Endodermal cell (in vitro differentiated cells): ENCODE results near the gene MIDN. TPM values are rescaled to one million over a fixed set of nuclear protein-coding genes. Genes with fewer than 3 reads are reported as not detected.

Source experiments
- DNase-seq: peaks from one replicate; pipeline ENCODE4 v3.0.0-alpha.2; 2017
- H3K27ac ChIP-seq: 2 replicates; pipeline ENCODE4 v1.5.1; 2013; ENCODE audit warnings: mild to moderate bottlenecking, low read depth, low read length, moderate library complexity
- H3K27me3 ChIP-seq: 2 replicates; pipeline ENCODE4 v1.6.1; 2013; ENCODE audit warnings: mild to moderate bottlenecking, low read length, moderate library complexity; ENCODE audit not compliant: insufficient read depth, control insufficient read depth, poor library complexity, severe bottlenecking
- H3K36me3 ChIP-seq: 2 replicates; pipeline ENCODE4 v1.7.0; 2013; ENCODE audit warnings: mild to moderate bottlenecking, low read length, moderate library complexity; ENCODE audit not compliant: control insufficient read depth, insufficient read depth
- H3K4me1 ChIP-seq: one replicate; pipeline ENCODE4 v1.7.0; 2013; ENCODE audit warnings: low read length; ENCODE audit not compliant: control insufficient read depth, insufficient read depth
- H3K4me3 ChIP-seq: 2 replicates; pipeline ENCODE4 v1.5.1; 2013; ENCODE audit warnings: mild to moderate bottlenecking, low read length, moderate library complexity
- H3K9ac ChIP-seq: 2 replicates; pipeline ENCODE4 v1.6.1; 2013; ENCODE audit warnings: mild to moderate bottlenecking, low read length, moderate library complexity; ENCODE audit not compliant: poor library complexity, severe bottlenecking; ENCODE audit errors: extremely low read depth
- H3K9me3 ChIP-seq: 2 replicates; pipeline ENCODE4 v1.6.1; 2013; ENCODE audit warnings: mild to moderate bottlenecking, low read length, moderate library complexity; ENCODE audit not compliant: control insufficient read depth
- H3K27ac Mint-ChIP-seq: 2 replicates; pipeline ENCODE4 v1.8.0; 2020; ENCODE audit warnings: mixed read lengths
- H3K27me3 Mint-ChIP-seq: 2 replicates; pipeline ENCODE4 v1.8.0; 2021; ENCODE audit warnings: mild to moderate bottlenecking, mixed read lengths; ENCODE audit not compliant: insufficient read depth
- H3K36me3 Mint-ChIP-seq: 2 replicates; pipeline ENCODE4 v1.8.0; 2020; ENCODE audit warnings: low read depth, mixed read lengths
- H3K4me1 Mint-ChIP-seq: 2 replicates; pipeline ENCODE4 v1.8.0; 2020; ENCODE audit warnings: mixed read lengths
- H3K4me3 Mint-ChIP-seq: 2 replicates; pipeline ENCODE4 v1.8.0; 2020; ENCODE audit warnings: mild to moderate bottlenecking, moderate library complexity, mixed read lengths
- H3K9me3 Mint-ChIP-seq: 2 replicates; pipeline ENCODE4 v1.8.0; 2020; ENCODE audit warnings: mild to moderate bottlenecking, mixed read lengths
- WGBS, 2 experiments: methylation state at CpG; one replicate each; pipeline versions ENCODE4 v1.1.5 to v1.1.7; 2013; ENCODE audit warnings: missing lambda C conversion rate in 2 of 2, mixed read lengths in 1 of 2; ENCODE audit not compliant: insufficient coverage in 1 of 2, insufficient read length in 1 of 2; 5-methylcytosine and 5-hydroxymethylcytosine counted together
- total RNA-seq, 2 donors: library from RNA; stranded (reverse); fragmentation: NEBNext Ultra II Directional in 1 of 2; extraction: Animal tissue kit (Norgen Biotek cat#: 25700) in 1 of 2; gene quantifications; 2 replicates in 1 of 2; 3 replicates in 1 of 2; pipeline ENCODE4 v1.2.1, GENCODE V29; 2021
- TF ChIP-seq, protein P1 (sequence below): fragments of 200-600 bp; sonication (generic); conservative IDR thresholded peaks from 2 replicates; pipeline ENCODE4 v1.5.0; 2021; ENCODE audit warnings: antibody characterized with exemption, mild to moderate bottlenecking

The MIDN gene
- total RNA-seq, 2 donors from 2014 or later = 183 to 185 TPM

- H3K4me1 Mint-ChIP-seq = peaks cover 9% of the 10 kb centered on the region
- H3K9ac ChIP-seq = no peak overlapping the region
Measured at GRCh38 chr19:1210227-1210538, 38.2 kb upstream of the MIDN start.

GRCh38 chr19:1211494-1212234 lies 36.7 kb upstream of the MIDN start:
- Mint-ChIP-seq H3K4me3 (no peak overlapping the region), H3K36me3 (peaks cover 26% of the 10 kb centered on the region), H3K27me3 (no peaks in the 10 kb centered on the region), H3K27ac (peak overlapping the region; percentile 61), H3K9me3 (no peaks in the 10 kb centered on the region), H3K4me1 (peaks cover 9% of the 10 kb centered on the region)
- H3K27ac ChIP-seq = no peak overlapping the region
- H3K36me3 ChIP-seq = peaks cover 24% of the 10 kb centered on the region
- H3K4me1 ChIP-seq = no peaks in the 10 kb centered on the region
- H3K9ac ChIP-seq = no peak overlapping the region
- TF ChIP-seq, protein P1, sequence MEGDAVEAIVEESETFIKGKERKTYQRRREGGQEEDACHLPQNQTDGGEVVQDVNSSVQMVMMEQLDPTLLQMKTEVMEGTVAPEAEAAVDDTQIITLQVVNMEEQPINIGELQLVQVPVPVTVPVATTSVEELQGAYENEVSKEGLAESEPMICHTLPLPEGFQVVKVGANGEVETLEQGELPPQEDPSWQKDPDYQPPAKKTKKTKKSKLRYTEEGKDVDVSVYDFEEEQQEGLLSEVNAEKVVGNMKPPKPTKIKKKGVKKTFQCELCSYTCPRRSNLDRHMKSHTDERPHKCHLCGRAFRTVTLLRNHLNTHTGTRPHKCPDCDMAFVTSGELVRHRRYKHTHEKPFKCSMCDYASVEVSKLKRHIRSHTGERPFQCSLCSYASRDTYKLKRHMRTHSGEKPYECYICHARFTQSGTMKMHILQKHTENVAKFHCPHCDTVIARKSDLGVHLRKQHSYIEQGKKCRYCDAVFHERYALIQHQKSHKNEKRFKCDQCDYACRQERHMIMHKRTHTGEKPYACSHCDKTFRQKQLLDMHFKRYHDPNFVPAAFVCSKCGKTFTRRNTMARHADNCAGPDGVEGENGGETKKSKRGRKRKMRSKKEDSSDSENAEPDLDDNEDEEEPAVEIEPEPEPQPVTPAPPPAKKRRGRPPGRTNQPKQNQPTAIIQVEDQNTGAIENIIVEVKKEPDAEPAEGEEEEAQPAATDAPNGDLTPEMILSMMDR = no peak
- 95 to 96% methylated on average over 27 to 33 of the region's 33 CpGs for WGBS, 2 experiments
- no peaks in the 10 kb centered on the region for H3K9me3 ChIP-seq
- peak; percentile 83 for DNase-seq
- no peaks in the 10 kb centered on the region for H3K27me3 ChIP-seq
- H3K4me3 ChIP-seq = no peak overlapping the region

More at GRCh38 chr19:1210227-1210538, 38.2 kb upstream of the MIDN start:
- peaks cover 26% of the 10 kb centered on the region for H3K36me3 Mint-ChIP-seq
- DNase-seq = no peak
- Histone ChIP-seq H3K4me1 (no peaks in the 10 kb centered on the region), H3K4me3 (no peak overlapping the region), H3K27me3 (no peaks in the 10 kb centered on the region), H3K36me3 (peaks cover 24% of the 10 kb centered on the region), H3K9me3 (no peaks in the 10 kb centered on the region), H3K27ac (peak overlapping the region; percentile 37)
- TF ChIP-seq, protein P1 = no peak
- H3K9me3 Mint-ChIP-seq = no peaks in the 10 kb centered on the region
- H3K27me3 Mint-ChIP-seq = no peaks in the 10 kb centered on the region
- H3K4me3 Mint-ChIP-seq = no peak overlapping the region
- H3K27ac Mint-ChIP-seq = peak overlapping the region; percentile 39
- 95 to 96% methylated on average over 5 to 13 of the region's 13 CpGs for WGBS, 2 experiments

GRCh38 chr19:1213391-1214286 lies 34.7 kb upstream of the MIDN start:
- Histone ChIP-seq H3K4me1 (no peaks in the 10 kb centered on the region), H3K9ac (no peak overlapping the region), H3K27ac (no peak overlapping the region), H3K9me3 (no peaks in the 10 kb centered on the region), H3K36me3 (peaks cover 24% of the 10 kb centered on the region), H3K27me3 (no peaks in the 10 kb centered on the region), H3K4me3 (no peak overlapping the region)
- Mint-ChIP-seq H3K4me1 (peaks cover 10% of the 10 kb centered on the region), H3K36me3 (peaks cover 26% of the 10 kb centered on the region), H3K27ac (peak overlapping the region; percentile 85), H3K9me3 (no peaks in the 10 kb centered on the region), H3K4me3 (no peak overlapping the region), H3K27me3 (no peaks in the 10 kb centered on the region)
- WGBS, 2 experiments = 94 to 95% methylated on average over 35 to 39 of the region's 39 CpGs
- DNase-seq = no peak
- TF ChIP-seq, protein P1 = no peak
